ENCODE results near the gene APOF.
"Not testable (repeated sequence)": the region's sequence is repeated elsewhere in the genome, so short reads cannot be mapped to it uniquely, and the experiment has no call there.

APOF gene

DNA sequence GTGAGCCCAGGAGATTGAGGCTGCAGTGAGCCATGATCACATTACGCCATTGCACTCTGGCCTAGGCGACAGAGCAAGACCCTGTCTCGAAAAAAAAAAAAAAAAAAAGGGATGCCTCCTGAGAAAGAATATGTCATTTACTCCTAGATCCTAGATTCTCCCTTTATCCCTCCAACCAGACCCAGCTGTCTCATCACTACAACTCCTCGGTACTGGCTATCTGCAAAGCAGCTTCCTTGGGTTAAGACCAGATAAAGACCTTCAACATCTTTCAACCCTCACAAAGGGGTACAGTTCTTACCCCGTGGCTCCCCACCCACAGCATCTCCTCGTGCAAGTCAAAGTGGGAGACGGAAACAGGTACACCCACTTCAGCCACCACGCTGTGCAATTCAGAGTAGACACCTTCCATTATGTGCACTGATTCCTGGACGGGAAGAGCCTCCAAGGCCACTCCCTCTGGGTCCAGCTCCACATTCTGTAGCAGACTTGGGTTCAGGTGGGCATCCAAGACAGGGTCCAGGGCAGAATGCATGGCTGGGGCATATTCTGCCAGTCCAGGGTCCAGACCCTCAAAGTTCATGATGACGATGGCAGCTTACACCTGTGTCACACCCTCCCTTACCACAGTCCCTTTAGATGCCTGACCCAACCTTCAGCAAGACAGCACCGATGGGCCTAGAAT is 30.0 kb downstream of the APOF start:
- no peak for DNase-seq (ENCODE audit: low spot score)

DNA sequence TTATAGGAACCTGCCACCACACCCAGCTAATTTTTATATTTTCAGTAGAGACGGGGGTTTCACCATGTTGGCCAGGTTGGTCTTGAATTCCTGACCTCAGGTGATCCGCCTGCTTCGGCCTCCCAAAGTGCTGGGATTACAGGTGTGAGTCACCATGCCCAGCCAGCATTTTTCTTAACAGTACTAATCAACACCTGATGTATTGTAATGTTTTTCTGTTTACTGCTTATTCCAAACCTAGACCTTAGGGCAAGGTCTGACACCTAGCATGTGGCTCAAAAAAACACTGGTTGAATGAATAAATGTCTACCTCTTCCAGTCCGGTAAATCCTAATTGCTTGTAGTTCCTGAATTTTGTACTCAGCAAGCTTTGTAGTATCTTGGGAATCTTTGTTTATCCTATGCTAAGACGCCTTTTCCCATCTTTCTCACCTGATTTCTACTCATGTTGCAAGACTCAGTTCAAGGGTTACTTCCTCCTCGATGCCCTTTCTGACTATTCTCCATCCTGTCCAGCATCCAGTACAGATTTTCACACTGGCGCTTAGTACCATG is 31.6 kb downstream of the APOF start:
- DNase-seq (ENCODE audit: low spot score) = no peak

GRCh38 chr12:56326533-56326932 is 36.1 kb downstream of the APOF start:
- DNase-seq (ENCODE audit: low spot score) = no peak

DNA sequence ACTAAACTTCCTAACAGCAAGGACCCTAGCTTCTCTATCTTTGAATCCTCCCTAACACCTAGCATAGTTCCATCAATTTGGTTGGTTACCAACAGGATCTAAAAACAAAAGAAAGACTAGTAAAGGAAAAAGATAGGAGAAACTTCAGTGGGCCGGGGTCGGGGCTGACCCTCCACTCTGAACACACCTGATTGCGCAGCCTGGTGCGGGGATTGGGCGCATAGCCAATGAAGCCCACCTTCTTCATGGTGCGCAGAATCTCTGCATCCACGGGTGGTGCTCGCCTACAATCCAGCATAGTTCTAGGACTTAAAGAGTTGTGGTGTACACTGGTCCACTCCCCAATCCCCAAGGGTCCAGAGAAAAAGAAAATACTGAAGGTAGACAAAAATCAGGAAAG is 36.5 kb downstream of the APOF start:
- DNase-seq (ENCODE audit: low spot score) = no peak

DNA sequence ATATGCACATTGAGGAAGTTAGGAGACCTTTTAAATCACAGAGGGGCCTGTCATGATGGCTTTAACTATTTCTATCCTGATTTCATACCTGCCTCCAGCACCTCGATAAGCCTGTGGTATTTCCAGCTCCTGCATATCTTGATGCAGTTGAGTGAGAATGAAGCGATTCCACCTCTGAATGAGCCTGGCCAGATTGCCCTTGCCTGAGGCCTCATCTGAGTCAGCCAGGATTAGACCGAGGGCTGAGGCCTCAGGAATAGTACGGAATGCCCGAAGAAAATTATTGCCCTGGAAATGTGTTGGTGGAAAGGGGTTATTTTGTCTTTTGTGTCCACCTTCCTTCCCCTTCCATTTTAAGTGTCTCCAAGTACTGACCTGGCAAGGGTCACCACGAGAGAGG is 38.5 kb downstream of the APOF start:
- DNase-seq (ENCODE audit: low spot score) = no peak

- DNase-seq (ENCODE audit: low spot score) = not testable (repeated sequence)
Measured at GRCh38 chr12:56321610-56322009, 41.0 kb downstream of the APOF start.

GRCh38 chr12:56321027-56321426 is 41.6 kb downstream of the APOF start:
- no peak for DNase-seq (ENCODE audit: low spot score)

- DNase-seq (ENCODE audit: low spot score) = no peak
Measured at GRCh38 chr12:56317675-56318074, 45.0 kb downstream of the APOF start.

DNA sequence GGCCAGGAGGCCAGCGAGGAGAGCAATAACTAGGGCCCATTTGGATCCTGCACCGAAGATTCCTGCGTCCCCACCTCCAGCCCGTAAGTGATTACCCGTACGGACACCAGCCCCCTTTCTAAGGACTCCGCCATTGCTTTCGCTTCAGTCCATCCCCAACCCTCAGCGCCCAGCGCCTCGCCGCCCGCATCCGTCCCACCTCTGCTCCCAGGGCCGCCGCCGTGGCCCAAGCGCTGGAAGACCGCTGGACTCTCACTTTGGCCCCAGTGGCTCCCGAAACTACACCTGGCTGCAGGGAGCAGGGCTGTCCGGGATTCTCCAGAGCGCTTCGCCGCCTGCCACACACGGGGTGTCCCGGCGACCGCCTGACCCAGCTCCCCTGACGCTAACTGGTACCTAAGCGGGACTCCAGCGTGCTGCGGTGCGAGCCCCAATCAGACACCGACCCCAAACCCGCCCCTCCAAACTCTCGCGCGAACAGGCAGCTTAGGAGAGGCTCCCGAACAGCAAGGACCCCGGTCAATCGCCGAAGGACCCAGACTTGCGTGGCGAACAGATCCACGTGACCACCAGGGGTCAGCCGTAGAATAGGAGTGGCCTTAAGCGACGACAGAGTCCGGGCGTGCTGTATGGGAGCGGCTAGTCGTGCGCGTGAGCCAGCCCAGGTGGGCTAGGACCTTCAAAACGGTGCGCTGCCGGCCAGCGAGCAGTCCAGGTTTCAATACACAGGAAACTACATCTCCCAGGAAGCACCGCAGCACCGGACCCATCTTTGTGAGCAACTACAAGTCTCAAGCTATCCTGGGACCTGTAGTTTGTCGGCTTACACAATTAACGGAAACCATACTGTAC is 46.8 kb downstream of the APOF start, which contains the start of gene CNPY2:
CNPY2 (minus strand) TSS at position 367 of the 852 bp plus-strand sequence. CDS start 771 bp downstream, outside the sequence.
- peak; percentile 83 for DNase-seq (ENCODE audit: low spot score)

- DNase-seq (ENCODE audit: low spot score) = peak; percentile 47
Measured at GRCh38 chr12:56315249-56315621, 47.4 kb downstream of the APOF start.

GRCh38 chr12:56311003-56311402 is 51.7 kb downstream of the APOF start:
- DNase-seq (ENCODE audit: low spot score) = no peak
